GM12878 (cell line): ENCODE results near the gene EWSR1.

Source experiments
- POLR2AphosphoS5 ChIP-seq: IDR thresholded peaks from 2 replicates; pipeline ENCODE4 v1.6.1; 2011; ENCODE audit warnings: mild to moderate bottlenecking, low read length, inconsistent platforms
- RELA ChIP-seq: fragments of 450-650 bp; IDR thresholded peaks from 2 replicates; pipeline ENCODE4 v1.8.0; 2014; ENCODE audit warnings: borderline replicate concordance; ENCODE audit not compliant: partially characterized antibody
- TAF1 ChIP-seq: IDR thresholded peaks from 2 replicates; pipeline ENCODE4 v1.6.1; 2011; ENCODE audit warnings: mild to moderate bottlenecking, low read depth, low read length, borderline replicate concordance

- TF ChIP-seq POLR2AphosphoS5: no peak
- no peak for TF ChIP-seq RELA
- TF ChIP-seq TAF1: no peak
Observed at GRCh38 chr22:29218758-29219408, 49.2 kb upstream of the EWSR1 start.
